Measurements from ENCODE around the gene CRP.
"Not testable (repeated sequence)": the region's sequence is repeated elsewhere in the genome, so short reads cannot be mapped to it uniquely, and the experiment has no call there.

Gene CRP

GRCh38 chr1:159699246-159699645, 15.1 kb downstream of the CRP start:
- DNase-seq: no peak

- DNase-seq: no peak
These were observed 26.9 kb downstream of the CRP start for GRCh38 chr1:159687511-159687910.

GRCh38 chr1:159686599-159687299, 27.6 kb downstream of the CRP start:
- no peak for DNase-seq

GRCh38 chr1:159678939-159679338, 35.5 kb downstream of the CRP start:
- DNase-seq: no peak

GRCh38 chr1:159675046-159675445, 39.3 kb downstream of the CRP start:
- DNase-seq: no peak

GRCh38 chr1:159672390-159672789, 42.0 kb downstream of the CRP start:
- not testable (repeated sequence) for DNase-seq

- no peak for DNase-seq
These were observed 45.1 kb downstream of the CRP start for GRCh38 chr1:159669338-159669737.

GRCh38 chr1:159668739-159669138, 45.6 kb downstream of the CRP start:
- DNase-seq: no peak

- DNase-seq: peak; percentile 80
These were observed 50.1 kb downstream of the CRP start for GRCh38 chr1:159664247-159664646.

GRCh38 chr1:159663552-159663951, 50.8 kb downstream of the CRP start:
- DNase-seq: peak; percentile 52
